ENCODE results near the gene ZC3H12D.

GRCh38 chr6:149470948-149471347, 13.9 kb downstream of the ZC3H12D start:
- TF ChIP-seq POLR2AphosphoS5 (IDR thresholded peaks at IDR 0.05) (no peak), CTCF (IDR thresholded peaks at IDR 0.05) (no peak)

Data from sigmoid colon (tissue), 4 donors.